ENCODE data around the gene PRDX2. TPM values are rescaled to one million over a fixed set of nuclear protein-coding genes. Genes with fewer than 3 reads are reported as not detected.

Gene PRDX2
- total and polyA plus RNA-seq, 2 donors (not counting 3 experiments of a cell fraction or from before 2014, with no cell fraction given): 247 to 492 TPM

GRCh38 chr19:12794971-12795381, 6.6 kb downstream of the PRDX2 start:
- no peak for DNase-seq (ENCODE audit: low read depth, low spot score)
- Histone ChIP-seq H4K20me1 (replicated peaks; ENCODE audit: control insufficient read depth, extremely low read depth, insufficient read depth, low read length) (no peaks in the 10 kb centered on the region), H3K9me1 (replicated peaks; ENCODE audit: control insufficient read depth, extremely low read depth, insufficient read depth, low read length) (no peaks in the 10 kb centered on the region), H3K4me2 (ENCODE audit: insufficient read depth, low read length) (no peak overlapping the region), H3K4me1 (ENCODE audit: control insufficient read depth, extremely low read depth, insufficient read depth, low read length) (peaks cover 23% of the 10 kb centered on the region), H3K27ac (ENCODE audit: insufficient read depth, low read depth, low read length) (no peak overlapping the region), H3K27me3 (ENCODE audit: control insufficient read depth in 2 of 2, insufficient read depth in 2 of 2, low read length in 2 of 2) (no peaks in the 10 kb centered on the region), H3K9me3 (replicated peaks; ENCODE audit: control insufficient read depth, insufficient read depth, low read length) (no peaks in the 10 kb centered on the region), H3K79me2 (ENCODE audit: control insufficient read depth, insufficient read depth, low read length) (peaks cover 15% of the 10 kb centered on the region), H3K9ac (replicated peaks; ENCODE audit: extremely low read depth, insufficient read depth, low read length) (no peak overlapping the region), H3K36me3 (ENCODE audit: control insufficient read depth in 2 of 2, extremely low read depth in 1 of 2, insufficient read depth in 2 of 2, low read length in 2 of 2) (peaks cover 0 to 9% of the 10 kb centered on the region in 2 experiments), H2AFZ (ENCODE audit: low read depth, low read length) (no peak overlapping the region), H3K4me3 (replicated peaks in 1 of 3; ENCODE audit: insufficient read depth in 1 of 3, low read depth in 1 of 3, low read length in 3 of 3) (no peak overlapping the region)
- TF ChIP-seq MYC (IDR thresholded peaks at IDR 0.05; ENCODE audit: low read depth, low read length): no peak
- TF ChIP-seq CTCF (IDR thresholded peaks at IDR 0.05; ENCODE audit: extremely low read depth in 1 of 2, insufficient read depth in 1 of 2, low read depth in 1 of 2, low read length in 2 of 2): no peak
- no peak for TF ChIP-seq POLR2AphosphoS5 (IDR thresholded peaks at IDR 0.05; ENCODE audit: insufficient read depth, low read depth, low read length)
- TF ChIP-seq GATA2 (IDR thresholded peaks at IDR 0.05; ENCODE audit: insufficient read depth, insufficient read length, low read depth, low read length): no peak
- no peak for TF ChIP-seq MAX (IDR thresholded peaks at IDR 0.05; ENCODE audit: insufficient read depth, insufficient read length)
- no peak for TF ChIP-seq JUN (IDR thresholded peaks at IDR 0.05; ENCODE audit: borderline replicate concordance, insufficient read depth, insufficient read length, low read depth)
- no peak for TF ChIP-seq EZH2 (IDR thresholded peaks at IDR 0.05; ENCODE audit: borderline replicate concordance, low read depth, low read length, severe bottlenecking)
- no peak for TF ChIP-seq FOS (IDR thresholded peaks at IDR 0.05; ENCODE audit: borderline replicate concordance, insufficient read depth, low read length)
- no peak for TF ChIP-seq POLR2A (IDR thresholded peaks at IDR 0.05; ENCODE audit: low read depth, low read length)
- ChIA-PET CTCF (interaction anchor here (1.5 to 13.8 kb wide), 5 partner anchors 12 to 52 kb away, joined by 14 to 524 read pairs (median 30); partner anchors contain the start of gene HOOK2), POLR2A (interaction anchor here (0.7 to 1.1 kb wide), 2 partner anchors 19 to 63 kb away, joined by 3 to 7 read pairs; no protein-coding TSS in a partner anchor)
- BruUV-seq (replicated peaks): no TSS peak
- dilution Hi-C loops (cut with MboI; ENCODE audit: extremely low pct_ligation_motif_present, low sequenced_read_pairs): no loop called here
- intact Hi-C loops (cut with micrococcal nuclease): no loop called here
- peak; percentile 26 for FAIRE-seq

All from endothelial cell of umbilical vein (primary cell).